Liver (tissue), 9 donors: ENCODE measurements around the gene TJAP1. TPM values are rescaled to one million over a fixed set of nuclear protein-coding genes. Genes with fewer than 3 reads are reported as not detected.

Experiments used
- DNase-seq: peaks from one replicate; pipeline ENCODE4 v3.0.0-alpha.2; 2017; ENCODE audit warnings: low spot score
- H3K27ac ChIP-seq, 2 donors: one replicate each; pipeline ENCODE4 v1.7.0; 2013; ENCODE audit warnings: inconsistent platforms in 2 of 2, low read length in 2 of 2, control low read depth in 1 of 2, low read depth in 1 of 2, mild to moderate bottlenecking in 1 of 2
- H3K27me3 ChIP-seq, 4 donors: one replicate each; pipeline versions ENCODE4 v1.6.1 to v1.7.0; 2013; ENCODE audit warnings: low read length in 3 of 4, inconsistent platforms in 1 of 4, mild to moderate bottlenecking in 1 of 4, moderate library complexity in 1 of 4; ENCODE audit not compliant: control insufficient read depth in 4 of 4, insufficient read depth in 4 of 4
- H3K36me3 ChIP-seq, 4 donors: one replicate each; pipeline versions ENCODE4 v1.6.1 to v1.7.0; 2013; ENCODE audit warnings: low read length in 3 of 4, mild to moderate bottlenecking in 3 of 4, low read depth in 1 of 4, moderate library complexity in 1 of 4; ENCODE audit not compliant: control insufficient read depth in 4 of 4, insufficient read depth in 3 of 4
- H3K4me1 ChIP-seq, 4 donors: one replicate each; pipeline versions ENCODE4 v1.6.1 to v1.7.0; 2013; ENCODE audit warnings: low read length in 3 of 4, mild to moderate bottlenecking in 3 of 4, moderate library complexity in 1 of 4; ENCODE audit not compliant: control insufficient read depth in 4 of 4, insufficient read depth in 4 of 4
- H3K4me3 ChIP-seq, 3 donors: one replicate each; pipeline versions ENCODE4 v1.6.1 to v1.7.0; 2013; ENCODE audit warnings: low read length in 3 of 3, control low read depth in 1 of 3, low read depth in 1 of 3, mild to moderate bottlenecking in 1 of 3
- H3K9ac ChIP-seq, 2 donors: one replicate each; pipeline ENCODE4 v1.7.0; 2013; ENCODE audit warnings: low read length in 2 of 2, mild to moderate bottlenecking in 2 of 2, moderate library complexity in 2 of 2, control low read depth in 1 of 2, low read depth in 1 of 2
- H3K9me3 ChIP-seq, 4 donors: one replicate each; pipeline versions ENCODE4 v1.6.1 to v1.7.0; 2013; ENCODE audit warnings: low read length in 3 of 4; ENCODE audit not compliant: control insufficient read depth in 4 of 4
- ATF3 ChIP-seq: IDR thresholded peaks from 2 replicates; pipeline ENCODE4 v1.6.1; 2016; ENCODE audit warnings: antibody characterized with exemption
- EGR1 ChIP-seq, 2 donors: IDR thresholded peaks; 2 replicates each; pipeline ENCODE4 v1.6.1; 2016 to 2018; ENCODE audit warnings: antibody characterized with exemption in 2 of 2, low read depth in 2 of 2
- FOXA1 ChIP-seq: IDR thresholded peaks from 2 replicates; pipeline ENCODE4 v1.6.1; 2016; ENCODE audit warnings: antibody characterized with exemption
- FOXA2 ChIP-seq: IDR thresholded peaks from 2 replicates; pipeline ENCODE4 v1.6.1; 2016; ENCODE audit warnings: antibody characterized with exemption
- GABPA ChIP-seq, 2 donors: IDR thresholded peaks in 1 of 2; conservative IDR thresholded peaks in 1 of 2; 2 replicates each; pipeline ENCODE4 v1.6.1; 2016; ENCODE audit warnings: antibody characterized with exemption in 2 of 2, mild to moderate bottlenecking in 1 of 2, moderate library complexity in 1 of 2
- HNF4A ChIP-seq, 2 donors: conservative IDR thresholded peaks; 2 replicates each; pipeline ENCODE4 v1.6.1; 2016; ENCODE audit warnings: antibody characterized with exemption in 2 of 2, mild to moderate bottlenecking in 2 of 2
- HNF4G ChIP-seq: IDR thresholded peaks from 2 replicates; pipeline ENCODE4 v1.6.1; 2016; ENCODE audit warnings: antibody characterized with exemption
- MAX ChIP-seq: IDR thresholded peaks from 2 replicates; pipeline ENCODE4 v1.6.1; 2016; ENCODE audit warnings: antibody characterized with exemption
- NR2F2 ChIP-seq: IDR thresholded peaks from 2 replicates; pipeline ENCODE4 v1.6.1; 2016; ENCODE audit warnings: antibody characterized with exemption
- REST ChIP-seq: IDR thresholded peaks from 2 replicates; pipeline ENCODE4 v1.6.1; 2016; ENCODE audit warnings: antibody characterized with exemption, mild to moderate bottlenecking
- RXRA ChIP-seq, 2 donors: IDR thresholded peaks; 2 replicates each; pipeline ENCODE4 v1.6.1; 2017 to 2018; ENCODE audit warnings: antibody characterized with exemption in 2 of 2, mild to moderate bottlenecking in 1 of 2
- SP1 ChIP-seq: IDR thresholded peaks from 2 replicates; pipeline ENCODE4 v1.6.1; 2018; ENCODE audit warnings: antibody characterized with exemption, mild to moderate bottlenecking
- TAF1 ChIP-seq: conservative IDR thresholded peaks from 2 replicates; pipeline ENCODE4 v1.6.1; 2016; ENCODE audit warnings: antibody characterized with exemption, mild to moderate bottlenecking
- YY1 ChIP-seq: IDR thresholded peaks from 2 replicates; pipeline ENCODE4 v1.6.1; 2016; ENCODE audit warnings: antibody characterized with exemption, mild to moderate bottlenecking
- ZBTB33 ChIP-seq: IDR thresholded peaks from 2 replicates; pipeline ENCODE4 v1.6.1; 2016; ENCODE audit warnings: antibody characterized with exemption
- WGBS: extraction: QIAGEN DNeasy Blood & Tissue Kit; methylation state at CpG from one replicate; pipeline ENCODE4 v1.1.7; 2013; 5-methylcytosine and 5-hydroxymethylcytosine counted together
- polyA plus RNA-seq, 2 donors: library from polyadenylated mRNA; stranded (reverse) in 1 of 2; unstranded in 1 of 2; fragments of 200-250 nt in 1 of 2; fragments of >200 nt in 1 of 2; fragmentation: Nextera tagmentation in 1 of 2; extraction: Ambion mirVana in 1 of 2; gene quantifications; one replicate each; pipeline versions ENCODE4 v1.2.1 to v1.2.3, GENCODE V29; 2013 to 2015
- total RNA-seq, 2 donors: library from RNA; depleted of rRNA; stranded (reverse); fragments of >200 nt; gene quantifications; one replicate each; pipeline ENCODE4 v1.2.3, GENCODE V29; 2014
- donor health status: healthy.
- donor health status: healthy.
- donor health status: healthy.
- donor health status: healthy.
- donor health status: healthy.

Gene TJAP1
- total and polyA plus RNA-seq, 4 donors: 6.9 to 10.3 (median 7.8) TPM

GRCh38 chr6:43442935-43443334, 34.4 kb upstream of the TJAP1 start:
- H3K27ac ChIP-seq: no peak overlapping the region
- H3K27me3 ChIP-seq: no peaks in the 10 kb centered on the region
- H3K9ac ChIP-seq: no peak overlapping the region
- TF ChIP-seq YY1 (no peak), ATF3 (no peak), RXRA (IDR thresholded peaks at IDR 0.05) (no peak), FOXA2 (no peak), GABPA (IDR thresholded peaks at IDR 0.05 in 1 of 2, conservative IDR thresholded peaks at IDR 0.05 in 1 of 2) (no peak), FOXA1 (no peak)
- peaks cover 20 to 66% (median 28%) of the 10 kb centered on the region in 4 donors for H3K36me3 ChIP-seq
- H3K4me3 ChIP-seq: no peak overlapping the region
- no peaks in the 10 kb centered on the region for H3K4me1 ChIP-seq
- no peak for DNase-seq
- WGBS: 94% methylated on average over 14 of the region's 14 CpGs
- no peaks in the 10 kb centered on the region for H3K9me3 ChIP-seq

- Histone ChIP-seq H3K27me3 (no peaks in the 10 kb centered on the region), H3K9ac (no peak overlapping the region), H3K4me1 (no peaks in the 10 kb centered on the region), H3K27ac (no peak overlapping the region), H3K4me3 (no peak overlapping the region), H3K9me3 (no peaks in the 10 kb centered on the region), H3K36me3 (peaks cover 20 to 70% (median 31%) of the 10 kb centered on the region in 4 donors)
- 94% methylated on average over 10 of the region's 10 CpGs for WGBS
- no peak for DNase-seq
- TF ChIP-seq YY1 (no peak), HNF4A (conservative IDR thresholded peaks at IDR 0.05) (no peak), ATF3 (no peak), MAX (no peak), HNF4G (no peak), SP1 (no peak), FOXA1 (no peak), TAF1 (no peak), ZBTB33 (no peak), RXRA (IDR thresholded peaks at IDR 0.05) (no peak), EGR1 (IDR thresholded peaks at IDR 0.05; ENCODE audit: low read depth in 2 of 2) (no peak), NR2F2 (no peak), FOXA2 (no peak), REST (no peak)
These were observed 33.3 kb upstream of the TJAP1 start for GRCh38 chr6:43444036-43444435.
